Measurements from ENCODE around the gene PSMF1. TPM values are rescaled to one million over a fixed set of nuclear protein-coding genes. Genes with fewer than 3 reads are reported as not detected.

Gene PSMF1
- total and polyA plus RNA-seq, 9 of the 15 experiments (the other 6 are each of a cell fraction or from before 2014, with no cell fraction given), result 8.5 to 192 (median 33.2) TPM

GRCh38 chr20:1191299-1191698, 72.9 kb downstream of the PSMF1 start (continued):
- TF ChIP-seq TFAP4 (CRISPR knock-in tag; IDR thresholded peaks at IDR 0.05; ENCODE audit: borderline replicate concordance) (no peak), ZNF583 (CRISPR knock-in tag; IDR thresholded peaks at IDR 0.05) (no peak), CEBPG (CRISPR knock-in tag; IDR thresholded peaks at IDR 0.05) (no peak), CEBPG (tag; conservative IDR thresholded peaks at IDR 0.05 in 1 of 2, IDR thresholded peaks at IDR 0.05 in 1 of 2) (no peak), NRF1 (conservative IDR thresholded peaks at IDR 0.05 in 1 of 2, IDR thresholded peaks at IDR 0.05 in 1 of 2) (no peak), SNIP1 (IDR thresholded peaks at IDR 0.05; ENCODE audit: low read depth) (no peak), RUNX1 (IDR thresholded peaks at IDR 0.05; ENCODE audit: low read depth) (no peak)

- ATAC-seq, result no peak
- Histone ChIP-seq H3K27ac (ENCODE audit: extremely low read depth, low read depth, low read length) (no peak overlapping the region), H3K27me3 (ENCODE audit: control insufficient read depth in 2 of 2, insufficient read depth in 2 of 2, low read length in 2 of 2) (no peaks in the 10 kb centered on the region), H3K9me1 (ENCODE audit: control insufficient read depth, insufficient read depth, low read length) (no peaks in the 10 kb centered on the region), H3K79me2 (ENCODE audit: control insufficient read depth, insufficient read depth, low read length) (no peaks in the 10 kb centered on the region), H3K4me1 (replicated peaks in 1 of 2; ENCODE audit: control insufficient read depth in 2 of 2, insufficient read depth in 2 of 2, low read length in 2 of 2) (peaks cover 11 to 12% of the 10 kb centered on the region in 2 experiments; a peak in 4 of 5 replicates), H3K9me3 (replicated peaks; ENCODE audit: control insufficient read depth, insufficient read depth, low read depth, low read length) (no peaks in the 10 kb centered on the region), H4K20me1 (replicated peaks; ENCODE audit: control insufficient read depth, insufficient read depth, low read length) (no peaks in the 10 kb centered on the region), H3K36me3 (ENCODE audit: control insufficient read depth, insufficient read depth, low read length) (no peaks in the 10 kb centered on the region), H3K9ac (ENCODE audit: insufficient read depth in 1 of 2, low read depth in 2 of 2, low read length in 2 of 2) (no peak overlapping the region), H3K4me3 (no peak overlapping the region), H3K4me2 (ENCODE audit: insufficient read depth, low read length) (no peak overlapping the region), H2AFZ (ENCODE audit: low read depth, low read length) (no peak overlapping the region)
- POLR2A ChIA-PET, result no interaction called here
- intact Hi-C loops (cut with micrococcal nuclease) (no loop called here), in situ Hi-C loops (cut with MboI) (loop anchor here (10.0 kb wide), 1 partner anchor 380 kb away; no protein-coding TSS in a partner anchor)
- WGBS (ENCODE audit: insufficient coverage, low coverage, missing lambda C conversion rate), result 44% methylated on average over 1 of the region's 1 CpG
- FAIRE-seq, result no peak
- CTCF ChIA-PET (ENCODE audit: low intra/inter-chr PET ratio), result no interaction called here
- no peak for DNase-seq (ENCODE audit: extremely low read depth in 1 of 4, low spot score in 3 of 4)
- no TSS peak for BruUV-seq (replicated peaks)
- TF ChIP-seq RFX5 (IDR thresholded peaks at IDR 0.05; ENCODE audit: low read depth, low read length) (no peak), ZBTB17 (CRISPR knock-in tag; IDR thresholded peaks at IDR 0.05) (no peak), AFF4 (CRISPR knock-in tag; IDR thresholded peaks at IDR 0.05) (no peak), ATF7 (IDR thresholded peaks at IDR 0.05) (no peak), KAT7 (CRISPR knock-in tag; IDR thresholded peaks at IDR 0.05; ENCODE audit: borderline replicate concordance) (no peak), ZNF785 (CRISPR knock-in tag; IDR thresholded peaks at IDR 0.05) (no peak), GTF2B (IDR thresholded peaks at IDR 0.05; ENCODE audit: extremely low read depth, insufficient read length) (no peak), ZNF444 (CRISPR knock-in tag; IDR thresholded peaks at IDR 0.05) (no peak), ZNF133 (CRISPR knock-in tag; IDR thresholded peaks at IDR 0.05) (no peak), MXD1 (CRISPR knock-in tag; IDR thresholded peaks at IDR 0.05; ENCODE audit: borderline replicate concordance, poor library complexity, severe bottlenecking) (no peak)
Measured at GRCh38 chr20:1195226-1195625, 76.8 kb downstream of the PSMF1 start.
